ENCODE results near the gene PPP1R3D. TPM values are rescaled to one million over a fixed set of nuclear protein-coding genes. Genes with fewer than 3 reads are reported as not detected.

PPP1R3D gene
- total and polyA plus RNA-seq, 2 of the 13 experiments (the other 11 are each of a cell fraction or from before 2014, with no cell fraction given), result 1.2 to 3.7 TPM

DNA sequence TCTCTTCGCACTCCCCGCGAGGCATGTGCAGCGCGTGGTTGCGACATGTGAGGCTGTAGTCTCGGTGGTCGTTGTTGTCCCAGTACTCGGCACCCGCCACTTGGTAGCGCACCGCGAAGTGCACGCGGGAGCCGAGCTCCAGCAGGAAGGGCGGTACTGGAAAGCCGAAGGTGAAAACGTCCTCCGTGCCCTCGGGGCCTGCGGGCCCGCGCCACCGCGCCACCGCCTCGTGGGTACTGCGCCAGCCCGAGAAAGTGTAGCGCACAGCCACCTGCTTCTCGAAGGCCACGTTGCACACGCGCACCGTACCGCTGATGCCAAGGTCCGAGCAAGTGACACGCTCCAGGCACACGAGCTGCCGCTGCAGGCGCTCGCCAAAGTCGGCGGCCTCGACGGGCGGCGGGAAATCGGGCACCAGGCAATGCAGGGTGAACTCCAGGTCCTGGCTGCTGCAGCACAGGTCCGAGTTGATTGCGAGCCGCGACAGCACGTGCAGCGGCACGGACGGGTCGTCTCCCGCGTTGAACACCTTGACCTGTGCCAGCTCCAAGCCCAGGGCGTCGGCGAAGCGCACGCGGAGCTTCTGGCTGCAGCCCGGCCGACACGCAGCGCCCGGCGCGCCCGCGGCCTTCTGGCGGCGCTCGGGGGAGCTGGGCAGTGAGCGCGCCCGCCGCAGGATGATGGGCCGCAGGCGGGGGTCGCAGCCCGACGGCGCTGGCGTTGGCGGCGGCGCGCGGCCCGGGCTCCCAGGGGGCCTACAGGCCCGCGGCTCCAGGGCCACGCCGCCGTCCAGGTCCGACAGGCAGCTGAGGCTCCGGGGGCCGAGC is 840 bp downstream of the PPP1R3D start (continued):
- TF ChIP-seq MTF2 (CRISPR knock-in tag; IDR thresholded peaks at IDR 0.05; ENCODE audit: borderline replicate concordance) (no peak), GPN1 (CRISPR knock-in tag; IDR thresholded peaks at IDR 0.05; ENCODE audit: borderline replicate concordance) (no peak), SRSF1 (optimal IDR thresholded peaks at IDR 0.05; ENCODE audit: low read depth, low read length) (no peak), SMARCC2 (IDR thresholded peaks at IDR 0.05) (no peak), MEIS2 (CRISPR knock-in tag; IDR thresholded peaks at IDR 0.05) (no peak), ZBTB20 (CRISPR knock-in tag; IDR thresholded peaks at IDR 0.05; ENCODE audit: borderline replicate concordance, low read depth) (no peak), ARHGAP35 (CRISPR knock-in tag; IDR thresholded peaks at IDR 0.05; ENCODE audit: borderline replicate concordance) (no peak), ZC3H13 (CRISPR knock-in tag; IDR thresholded peaks at IDR 0.05) (peak; percentile 76; the same call in 1 of the 2 replicates), ZNF615 (CRISPR knock-in tag; IDR thresholded peaks at IDR 0.05; ENCODE audit: borderline replicate concordance) (no peak), KDM1A (CRISPR knock-in tag; IDR thresholded peaks at IDR 0.05) (no peak), ELF3 (CRISPR knock-in tag; IDR thresholded peaks at IDR 0.05) (no peak), PHF20 (CRISPR knock-in tag; IDR thresholded peaks at IDR 0.05) (no peak), SIN3A (IDR thresholded peaks at IDR 0.05; ENCODE audit: borderline replicate concordance, low read depth, low read length) (no peak), RFX3 (CRISPR knock-in tag; IDR thresholded peaks at IDR 0.05) (no peak), FOXO1 (CRISPR knock-in tag; IDR thresholded peaks at IDR 0.05) (peak; percentile 29; the same call in 1 of the 2 replicates), ONECUT2 (CRISPR knock-in tag; IDR thresholded peaks at IDR 0.05) (no peak), ZSCAN5A (CRISPR knock-in tag; IDR thresholded peaks at IDR 0.05; ENCODE audit: borderline replicate concordance) (no peak), NR1H2 (CRISPR knock-in tag; IDR thresholded peaks at IDR 0.05; ENCODE audit: borderline replicate concordance, low read depth) (no peak), TRIM24 (CRISPR knock-in tag; IDR thresholded peaks at IDR 0.05) (no peak)
- TF ChIP-seq, protein P1, sequence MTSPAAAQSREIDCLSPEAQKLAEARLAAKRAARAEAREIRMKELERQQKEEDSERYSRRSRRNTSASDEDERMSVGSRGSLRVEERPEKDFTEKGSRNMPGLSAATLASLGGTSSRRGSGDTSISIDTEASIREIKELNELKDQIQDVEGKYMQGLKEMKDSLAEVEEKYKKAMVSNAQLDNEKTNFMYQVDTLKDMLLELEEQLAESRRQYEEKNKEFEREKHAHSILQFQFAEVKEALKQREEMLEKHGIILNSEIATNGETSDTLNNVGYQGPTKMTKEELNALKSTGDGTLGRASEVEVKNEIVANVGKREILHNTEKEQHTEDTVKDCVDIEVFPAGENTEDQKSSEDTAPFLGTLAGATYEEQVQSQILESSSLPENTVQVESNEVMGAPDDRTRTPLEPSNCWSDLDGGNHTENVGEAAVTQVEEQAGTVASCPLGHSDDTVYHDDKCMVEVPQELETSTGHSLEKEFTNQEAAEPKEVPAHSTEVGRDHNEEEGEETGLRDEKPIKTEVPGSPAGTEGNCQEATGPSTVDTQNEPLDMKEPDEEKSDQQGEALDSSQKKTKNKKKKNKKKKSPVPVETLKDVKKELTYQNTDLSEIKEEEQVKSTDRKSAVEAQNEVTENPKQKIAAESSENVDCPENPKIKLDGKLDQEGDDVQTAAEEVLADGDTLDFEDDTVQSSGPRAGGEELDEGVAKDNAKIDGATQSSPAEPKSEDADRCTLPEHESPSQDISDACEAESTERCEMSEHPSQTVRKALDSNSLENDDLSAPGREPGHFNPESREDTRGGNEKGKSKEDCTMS (CRISPR knock-in tag; conservative IDR thresholded peaks at IDR 0.05), result no peak
- TF ChIP-seq, protein P2, sequence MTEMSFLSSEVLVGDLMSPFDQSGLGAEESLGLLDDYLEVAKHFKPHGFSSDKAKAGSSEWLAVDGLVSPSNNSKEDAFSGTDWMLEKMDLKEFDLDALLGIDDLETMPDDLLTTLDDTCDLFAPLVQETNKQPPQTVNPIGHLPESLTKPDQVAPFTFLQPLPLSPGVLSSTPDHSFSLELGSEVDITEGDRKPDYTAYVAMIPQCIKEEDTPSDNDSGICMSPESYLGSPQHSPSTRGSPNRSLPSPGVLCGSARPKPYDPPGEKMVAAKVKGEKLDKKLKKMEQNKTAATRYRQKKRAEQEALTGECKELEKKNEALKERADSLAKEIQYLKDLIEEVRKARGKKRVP (CRISPR knock-in tag; IDR thresholded peaks at IDR 0.05), result no peak
- TF ChIP-seq, protein P3, sequence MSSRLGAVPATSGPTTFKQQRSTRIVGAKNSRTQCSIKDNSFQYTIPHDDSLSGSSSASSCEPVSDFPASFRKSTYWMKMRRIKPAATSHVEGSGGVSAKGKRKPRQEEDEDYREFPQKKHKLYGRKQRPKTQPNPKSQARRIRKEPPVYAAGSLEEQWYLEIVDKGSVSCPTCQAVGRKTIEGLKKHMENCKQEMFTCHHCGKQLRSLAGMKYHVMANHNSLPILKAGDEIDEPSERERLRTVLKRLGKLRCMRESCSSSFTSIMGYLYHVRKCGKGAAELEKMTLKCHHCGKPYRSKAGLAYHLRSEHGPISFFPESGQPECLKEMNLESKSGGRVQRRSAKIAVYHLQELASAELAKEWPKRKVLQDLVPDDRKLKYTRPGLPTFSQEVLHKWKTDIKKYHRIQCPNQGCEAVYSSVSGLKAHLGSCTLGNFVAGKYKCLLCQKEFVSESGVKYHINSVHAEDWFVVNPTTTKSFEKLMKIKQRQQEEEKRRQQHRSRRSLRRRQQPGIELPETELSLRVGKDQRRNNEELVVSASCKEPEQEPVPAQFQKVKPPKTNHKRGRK (CRISPR knock-in tag; IDR thresholded peaks at IDR 0.05), result no peak
- TF ChIP-seq, protein P4, sequence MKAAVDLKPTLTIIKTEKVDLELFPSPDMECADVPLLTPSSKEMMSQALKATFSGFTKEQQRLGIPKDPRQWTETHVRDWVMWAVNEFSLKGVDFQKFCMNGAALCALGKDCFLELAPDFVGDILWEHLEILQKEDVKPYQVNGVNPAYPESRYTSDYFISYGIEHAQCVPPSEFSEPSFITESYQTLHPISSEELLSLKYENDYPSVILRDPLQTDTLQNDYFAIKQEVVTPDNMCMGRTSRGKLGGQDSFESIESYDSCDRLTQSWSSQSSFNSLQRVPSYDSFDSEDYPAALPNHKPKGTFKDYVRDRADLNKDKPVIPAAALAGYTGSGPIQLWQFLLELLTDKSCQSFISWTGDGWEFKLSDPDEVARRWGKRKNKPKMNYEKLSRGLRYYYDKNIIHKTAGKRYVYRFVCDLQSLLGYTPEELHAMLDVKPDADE (CRISPR knock-in tag; IDR thresholded peaks at IDR 0.05), result no peak

All from HepG2 (cell line).